ENCODE results near the gene C1QTNF5.

The C1QTNF5 gene

DNA sequence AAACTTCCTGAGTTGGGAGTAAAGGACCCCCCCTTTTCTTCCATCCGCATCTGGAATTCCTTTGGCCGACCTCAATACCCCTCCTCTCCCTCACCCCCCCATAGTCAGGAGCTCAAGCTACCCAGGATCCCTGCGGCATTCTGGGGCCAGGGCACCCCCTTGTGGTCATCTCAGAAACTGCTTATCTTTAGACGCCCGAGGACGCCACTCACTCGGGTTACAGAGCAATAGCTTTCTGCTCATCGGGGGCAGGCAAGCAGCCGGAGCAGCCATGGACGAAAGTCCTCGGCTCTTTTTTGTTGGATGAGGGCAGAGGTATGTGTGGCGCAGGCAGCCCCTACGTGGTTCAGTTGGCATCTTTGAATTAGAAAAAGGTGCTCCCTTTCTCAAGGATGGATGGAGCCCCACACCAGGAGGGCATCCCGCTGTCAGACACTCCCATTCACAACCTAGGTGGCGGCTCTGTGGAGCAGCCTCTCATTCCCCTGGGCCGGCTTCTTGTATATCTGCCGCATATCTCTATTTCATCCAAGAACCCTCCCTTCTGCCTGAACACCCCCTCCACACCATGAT, 2.3 kb downstream of the C1QTNF5 start:
- POLR2A ChIA-PET = interaction anchor here (0.6 to 3.2 kb wide), 23 partner anchors 10 to 455 kb away, joined by 3 to 39 read pairs (median 6); partner anchors contain the start of genes CBL, CXCR5, HINFP and MCAM
- no peak overlapping the region for H3K4me3 ChIP-seq (ENCODE audit: low read depth, low read length)
- H3K4me1 ChIP-seq (ENCODE audit: control insufficient read depth, insufficient read depth, low read length) = no peaks in the 10 kb centered on the region; the same call in 1 of the 2 replicates
- peaks cover 0 to 19% of the 10 kb centered on the region in 2 experiments; a peak in 1 of 3 replicates for H3K36me3 ChIP-seq (ENCODE audit: control insufficient read depth in 2 of 2, insufficient read depth in 1 of 2, low read length in 2 of 2)
- H3K27ac ChIP-seq (ENCODE audit: extremely low read depth, low read depth, low read length) = peak overlapping the region; percentile 18; the same call in 1 of the 2 replicates
- H3K9me3 ChIP-seq (ENCODE audit: control insufficient read depth, insufficient read depth, low read depth, low read length) = no peaks in the 10 kb centered on the region
- CTCF ChIA-PET = interaction anchor here (0.5 to 7.2 kb wide), 42 partner anchors 9 to 376 kb away, joined by 3 to 160 read pairs (median 4); partner anchors contain the start of genes CBL, HINFP, HMBS and MCAM
- TF ChIP-seq ZNF777 (tag by site-specific recombination; IDR thresholded peaks at IDR 0.05; ENCODE audit: borderline replicate concordance) (no peak), ZNF501 (tag by site-specific recombination; IDR thresholded peaks at IDR 0.05) (no peak), ZNF335 (tag by site-specific recombination; conservative IDR thresholded peaks at IDR 0.05) (peak; percentile 76), ZSCAN30 (tag by site-specific recombination; IDR thresholded peaks at IDR 0.05) (0 out of 2 replicates have a peak, but pooled peaks have one; percentile 21), SP7 (tag by site-specific recombination; IDR thresholded peaks at IDR 0.05) (no peak), ZNF660 (tag by site-specific recombination; IDR thresholded peaks at IDR 0.05) (0 out of 2 replicates have a peak, but pooled peaks have one; percentile 22), ZBTB17 (tag by site-specific recombination; IDR thresholded peaks at IDR 0.05) (peak; percentile 50), GLIS1 (tag by site-specific recombination; IDR thresholded peaks at IDR 0.05) (0 out of 2 replicates have a peak, but pooled peaks have one; percentile 9), YY1 (tag by site-specific recombination; IDR thresholded peaks at IDR 0.05) (no peak), ZNF76 (tag by site-specific recombination; IDR thresholded peaks at IDR 0.05; ENCODE audit: borderline replicate concordance, low read depth) (peak; percentile 74), ZNF138 (tag by site-specific recombination; IDR thresholded peaks at IDR 0.05; ENCODE audit: borderline replicate concordance) (no peak), ZNF548 (tag by site-specific recombination; IDR thresholded peaks at IDR 0.05) (no peak), ZBTB8A (tag by site-specific recombination; IDR thresholded peaks at IDR 0.05) (0 out of 2 replicates have a peak, but pooled peaks have one; percentile 11), ZNF341 (tag by site-specific recombination; IDR thresholded peaks at IDR 0.05; ENCODE audit: low read depth) (peak; percentile 77), ZNF707 (tag by site-specific recombination; IDR thresholded peaks at IDR 0.05) (no peak), ZNF560 (tag by site-specific recombination; IDR thresholded peaks at IDR 0.05; ENCODE audit: borderline replicate concordance) (no peak), IKZF3 (tag by site-specific recombination; IDR thresholded peaks at IDR 0.05) (peak; percentile 54), SP3 (tag by site-specific recombination; IDR thresholded peaks at IDR 0.05) (no peak), ZNF623 (tag by site-specific recombination; IDR thresholded peaks at IDR 0.05) (no peak), ZNF19 (tag by site-specific recombination; IDR thresholded peaks at IDR 0.05; ENCODE audit: low read depth) (no peak)
- TF ChIP-seq, protein P1, sequence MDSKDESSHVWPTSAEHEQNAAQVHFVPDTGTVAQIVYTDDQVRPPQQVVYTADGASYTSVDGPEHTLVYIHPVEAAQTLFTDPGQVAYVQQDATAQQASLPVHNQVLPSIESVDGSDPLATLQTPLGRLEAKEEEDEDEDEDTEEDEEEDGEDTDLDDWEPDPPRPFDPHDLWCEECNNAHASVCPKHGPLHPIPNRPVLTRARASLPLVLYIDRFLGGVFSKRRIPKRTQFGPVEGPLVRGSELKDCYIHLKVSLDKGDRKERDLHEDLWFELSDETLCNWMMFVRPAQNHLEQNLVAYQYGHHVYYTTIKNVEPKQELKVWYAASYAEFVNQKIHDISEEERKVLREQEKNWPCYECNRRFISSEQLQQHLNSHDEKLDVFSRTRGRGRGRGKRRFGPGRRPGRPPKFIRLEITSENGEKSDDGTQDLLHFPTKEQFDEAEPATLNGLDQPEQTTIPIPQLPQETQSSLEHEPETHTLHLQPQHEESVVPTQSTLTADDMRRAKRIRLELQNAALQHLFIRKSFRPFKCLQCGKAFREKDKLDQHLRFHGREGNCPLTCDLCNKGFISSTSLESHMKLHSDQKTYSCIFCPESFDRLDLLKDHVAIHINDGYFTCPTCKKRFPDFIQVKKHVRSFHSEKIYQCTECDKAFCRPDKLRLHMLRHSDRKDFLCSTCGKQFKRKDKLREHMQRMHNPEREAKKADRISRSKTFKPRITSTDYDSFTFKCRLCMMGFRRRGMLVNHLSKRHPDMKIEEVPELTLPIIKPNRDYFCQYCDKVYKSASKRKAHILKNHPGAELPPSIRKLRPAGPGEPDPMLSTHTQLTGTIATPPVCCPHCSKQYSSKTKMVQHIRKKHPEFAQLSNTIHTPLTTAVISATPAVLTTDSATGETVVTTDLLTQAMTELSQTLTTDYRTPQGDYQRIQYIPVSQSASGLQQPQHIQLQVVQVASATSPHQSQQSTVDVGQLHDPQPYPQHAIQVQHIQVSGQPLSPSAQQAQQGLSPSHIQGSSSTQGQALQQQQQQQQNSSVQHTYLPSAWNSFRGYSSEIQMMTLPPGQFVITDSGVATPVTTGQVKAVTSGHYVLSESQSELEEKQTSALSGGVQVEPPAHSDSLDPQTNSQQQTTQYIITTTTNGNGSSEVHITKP (tag by site-specific recombination; IDR thresholded peaks at IDR 0.05) = peak; percentile 21
- TF ChIP-seq, protein P2, sequence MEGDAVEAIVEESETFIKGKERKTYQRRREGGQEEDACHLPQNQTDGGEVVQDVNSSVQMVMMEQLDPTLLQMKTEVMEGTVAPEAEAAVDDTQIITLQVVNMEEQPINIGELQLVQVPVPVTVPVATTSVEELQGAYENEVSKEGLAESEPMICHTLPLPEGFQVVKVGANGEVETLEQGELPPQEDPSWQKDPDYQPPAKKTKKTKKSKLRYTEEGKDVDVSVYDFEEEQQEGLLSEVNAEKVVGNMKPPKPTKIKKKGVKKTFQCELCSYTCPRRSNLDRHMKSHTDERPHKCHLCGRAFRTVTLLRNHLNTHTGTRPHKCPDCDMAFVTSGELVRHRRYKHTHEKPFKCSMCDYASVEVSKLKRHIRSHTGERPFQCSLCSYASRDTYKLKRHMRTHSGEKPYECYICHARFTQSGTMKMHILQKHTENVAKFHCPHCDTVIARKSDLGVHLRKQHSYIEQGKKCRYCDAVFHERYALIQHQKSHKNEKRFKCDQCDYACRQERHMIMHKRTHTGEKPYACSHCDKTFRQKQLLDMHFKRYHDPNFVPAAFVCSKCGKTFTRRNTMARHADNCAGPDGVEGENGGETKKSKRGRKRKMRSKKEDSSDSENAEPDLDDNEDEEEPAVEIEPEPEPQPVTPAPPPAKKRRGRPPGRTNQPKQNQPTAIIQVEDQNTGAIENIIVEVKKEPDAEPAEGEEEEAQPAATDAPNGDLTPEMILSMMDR (tag by site-specific recombination; IDR thresholded peaks at IDR 0.05) = peak; percentile 59; the same call in 1 of the 2 replicates
- TF ChIP-seq, protein P3, sequence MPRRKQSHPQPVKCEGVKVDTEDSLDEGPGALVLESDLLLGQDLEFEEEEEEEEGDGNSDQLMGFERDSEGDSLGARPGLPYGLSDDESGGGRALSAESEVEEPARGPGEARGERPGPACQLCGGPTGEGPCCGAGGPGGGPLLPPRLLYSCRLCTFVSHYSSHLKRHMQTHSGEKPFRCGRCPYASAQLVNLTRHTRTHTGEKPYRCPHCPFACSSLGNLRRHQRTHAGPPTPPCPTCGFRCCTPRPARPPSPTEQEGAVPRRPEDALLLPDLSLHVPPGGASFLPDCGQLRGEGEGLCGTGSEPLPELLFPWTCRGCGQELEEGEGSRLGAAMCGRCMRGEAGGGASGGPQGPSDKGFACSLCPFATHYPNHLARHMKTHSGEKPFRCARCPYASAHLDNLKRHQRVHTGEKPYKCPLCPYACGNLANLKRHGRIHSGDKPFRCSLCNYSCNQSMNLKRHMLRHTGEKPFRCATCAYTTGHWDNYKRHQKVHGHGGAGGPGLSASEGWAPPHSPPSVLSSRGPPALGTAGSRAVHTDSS (tag by site-specific recombination; IDR thresholded peaks at IDR 0.05) = peak; percentile 67
- TF ChIP-seq, protein P4, sequence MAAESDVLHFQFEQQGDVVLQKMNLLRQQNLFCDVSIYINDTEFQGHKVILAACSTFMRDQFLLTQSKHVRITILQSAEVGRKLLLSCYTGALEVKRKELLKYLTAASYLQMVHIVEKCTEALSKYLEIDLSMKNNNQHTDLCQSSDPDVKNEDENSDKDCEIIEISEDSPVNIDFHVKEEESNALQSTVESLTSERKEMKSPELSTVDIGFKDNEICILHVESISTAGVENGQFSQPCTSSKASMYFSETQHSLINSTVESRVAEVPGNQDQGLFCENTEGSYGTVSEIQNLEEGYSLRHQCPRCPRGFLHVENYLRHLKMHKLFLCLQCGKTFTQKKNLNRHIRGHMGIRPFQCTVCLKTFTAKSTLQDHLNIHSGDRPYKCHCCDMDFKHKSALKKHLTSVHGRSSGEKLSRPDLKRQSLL (tag by site-specific recombination; IDR thresholded peaks at IDR 0.05) = no peak
- TF ChIP-seq, protein P5, sequence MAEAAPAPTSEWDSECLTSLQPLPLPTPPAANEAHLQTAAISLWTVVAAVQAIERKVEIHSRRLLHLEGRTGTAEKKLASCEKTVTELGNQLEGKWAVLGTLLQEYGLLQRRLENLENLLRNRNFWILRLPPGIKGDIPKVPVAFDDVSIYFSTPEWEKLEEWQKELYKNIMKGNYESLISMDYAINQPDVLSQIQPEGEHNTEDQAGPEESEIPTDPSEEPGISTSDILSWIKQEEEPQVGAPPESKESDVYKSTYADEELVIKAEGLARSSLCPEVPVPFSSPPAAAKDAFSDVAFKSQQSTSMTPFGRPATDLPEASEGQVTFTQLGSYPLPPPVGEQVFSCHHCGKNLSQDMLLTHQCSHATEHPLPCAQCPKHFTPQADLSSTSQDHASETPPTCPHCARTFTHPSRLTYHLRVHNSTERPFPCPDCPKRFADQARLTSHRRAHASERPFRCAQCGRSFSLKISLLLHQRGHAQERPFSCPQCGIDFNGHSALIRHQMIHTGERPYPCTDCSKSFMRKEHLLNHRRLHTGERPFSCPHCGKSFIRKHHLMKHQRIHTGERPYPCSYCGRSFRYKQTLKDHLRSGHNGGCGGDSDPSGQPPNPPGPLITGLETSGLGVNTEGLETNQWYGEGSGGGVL (tag by site-specific recombination; IDR thresholded peaks at IDR 0.05) = peak; percentile 43
- TF ChIP-seq, protein P6, sequence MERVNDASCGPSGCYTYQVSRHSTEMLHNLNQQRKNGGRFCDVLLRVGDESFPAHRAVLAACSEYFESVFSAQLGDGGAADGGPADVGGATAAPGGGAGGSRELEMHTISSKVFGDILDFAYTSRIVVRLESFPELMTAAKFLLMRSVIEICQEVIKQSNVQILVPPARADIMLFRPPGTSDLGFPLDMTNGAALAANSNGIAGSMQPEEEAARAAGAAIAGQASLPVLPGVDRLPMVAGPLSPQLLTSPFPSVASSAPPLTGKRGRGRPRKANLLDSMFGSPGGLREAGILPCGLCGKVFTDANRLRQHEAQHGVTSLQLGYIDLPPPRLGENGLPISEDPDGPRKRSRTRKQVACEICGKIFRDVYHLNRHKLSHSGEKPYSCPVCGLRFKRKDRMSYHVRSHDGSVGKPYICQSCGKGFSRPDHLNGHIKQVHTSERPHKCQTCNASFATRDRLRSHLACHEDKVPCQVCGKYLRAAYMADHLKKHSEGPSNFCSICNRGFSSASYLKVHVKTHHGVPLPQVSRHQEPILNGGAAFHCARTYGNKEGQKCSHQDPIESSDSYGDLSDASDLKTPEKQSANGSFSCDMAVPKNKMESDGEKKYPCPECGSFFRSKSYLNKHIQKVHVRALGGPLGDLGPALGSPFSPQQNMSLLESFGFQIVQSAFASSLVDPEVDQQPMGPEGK (tag by site-specific recombination; IDR thresholded peaks at IDR 0.05) = peak; percentile 53
